ENCODE measurements around the gene MARVELD1. TPM values are rescaled to one million over a fixed set of nuclear protein-coding genes. Genes with fewer than 3 reads are reported as not detected.

Gene MARVELD1
- total RNA-seq, 1 experiment from 2014 or later: 53.1 TPM

GRCh38 chr10:97687785-97688781, 25.4 kb upstream of the MARVELD1 start:
- in situ Hi-C loops (cut with HindIII; ENCODE audit: low pct_unique_long_range_greater_than_20kb, low sequenced_read_pairs): loop anchor here (5.0 kb wide), 1 partner anchor 39 kb away; no protein-coding TSS in a partner anchor
- POLR2A ChIA-PET: interaction anchor here (0.6 kb wide), 1 partner anchor 1899 kb away, joined by 3 read pairs; no protein-coding TSS in a partner anchor
- Histone ChIP-seq H3K4me3 (ENCODE audit: low read depth in 2 of 2, low read length in 2 of 2) (peak overlapping the region; percentile 72 to 73), H3K27ac (ENCODE audit: low read length) (peak overlapping the region; percentile 95), H3K36me3 (ENCODE audit: control insufficient read depth, insufficient read depth, low read length) (no peaks in the 10 kb centered on the region), H3K9me3 (ENCODE audit: control insufficient read depth, insufficient read depth, low read depth, low read length) (no peaks in the 10 kb centered on the region), H3K27me3 (ENCODE audit: control insufficient read depth, insufficient read depth, low read length) (no peaks in the 10 kb centered on the region), H3K4me1 (ENCODE audit: control insufficient read depth, insufficient read depth, low read length) (peaks cover 35% of the 10 kb centered on the region)
- no peak for ATAC-seq
- intact Hi-C loops (cut with micrococcal nuclease; ENCODE audit: unreplicated experiment): no loop called here
- TF ChIP-seq, protein P1, sequence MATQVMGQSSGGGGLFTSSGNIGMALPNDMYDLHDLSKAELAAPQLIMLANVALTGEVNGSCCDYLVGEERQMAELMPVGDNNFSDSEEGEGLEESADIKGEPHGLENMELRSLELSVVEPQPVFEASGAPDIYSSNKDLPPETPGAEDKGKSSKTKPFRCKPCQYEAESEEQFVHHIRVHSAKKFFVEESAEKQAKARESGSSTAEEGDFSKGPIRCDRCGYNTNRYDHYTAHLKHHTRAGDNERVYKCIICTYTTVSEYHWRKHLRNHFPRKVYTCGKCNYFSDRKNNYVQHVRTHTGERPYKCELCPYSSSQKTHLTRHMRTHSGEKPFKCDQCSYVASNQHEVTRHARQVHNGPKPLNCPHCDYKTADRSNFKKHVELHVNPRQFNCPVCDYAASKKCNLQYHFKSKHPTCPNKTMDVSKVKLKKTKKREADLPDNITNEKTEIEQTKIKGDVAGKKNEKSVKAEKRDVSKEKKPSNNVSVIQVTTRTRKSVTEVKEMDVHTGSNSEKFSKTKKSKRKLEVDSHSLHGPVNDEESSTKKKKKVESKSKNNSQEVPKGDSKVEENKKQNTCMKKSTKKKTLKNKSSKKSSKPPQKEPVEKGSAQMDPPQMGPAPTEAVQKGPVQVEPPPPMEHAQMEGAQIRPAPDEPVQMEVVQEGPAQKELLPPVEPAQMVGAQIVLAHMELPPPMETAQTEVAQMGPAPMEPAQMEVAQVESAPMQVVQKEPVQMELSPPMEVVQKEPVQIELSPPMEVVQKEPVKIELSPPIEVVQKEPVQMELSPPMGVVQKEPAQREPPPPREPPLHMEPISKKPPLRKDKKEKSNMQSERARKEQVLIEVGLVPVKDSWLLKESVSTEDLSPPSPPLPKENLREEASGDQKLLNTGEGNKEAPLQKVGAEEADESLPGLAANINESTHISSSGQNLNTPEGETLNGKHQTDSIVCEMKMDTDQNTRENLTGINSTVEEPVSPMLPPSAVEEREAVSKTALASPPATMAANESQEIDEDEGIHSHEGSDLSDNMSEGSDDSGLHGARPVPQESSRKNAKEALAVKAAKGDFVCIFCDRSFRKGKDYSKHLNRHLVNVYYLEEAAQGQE (IDR thresholded peaks at IDR 0.05; ENCODE audit: insufficient read depth in 1 of 2, low read depth in 2 of 2, low read length in 1 of 2): no peak
- TF ChIP-seq SIN3A (IDR thresholded peaks at IDR 0.05; ENCODE audit: borderline replicate concordance, insufficient read depth, low read depth, low read length): no peak
- no peak for TF ChIP-seq TCF7L2 (IDR thresholded peaks at IDR 0.05; ENCODE audit: low read depth, low read length)
- BruUV-seq (replicated peaks): no TSS peak
- CTCF ChIA-PET: interaction anchor here (1.7 to 2.2 kb wide), 3 partner anchors 12 to 22 kb away, joined by 7 to 13 read pairs (median 12); no protein-coding TSS in a partner anchor
- no peak for DNase-seq (ENCODE audit: low read depth, low spot score)

DNA sequence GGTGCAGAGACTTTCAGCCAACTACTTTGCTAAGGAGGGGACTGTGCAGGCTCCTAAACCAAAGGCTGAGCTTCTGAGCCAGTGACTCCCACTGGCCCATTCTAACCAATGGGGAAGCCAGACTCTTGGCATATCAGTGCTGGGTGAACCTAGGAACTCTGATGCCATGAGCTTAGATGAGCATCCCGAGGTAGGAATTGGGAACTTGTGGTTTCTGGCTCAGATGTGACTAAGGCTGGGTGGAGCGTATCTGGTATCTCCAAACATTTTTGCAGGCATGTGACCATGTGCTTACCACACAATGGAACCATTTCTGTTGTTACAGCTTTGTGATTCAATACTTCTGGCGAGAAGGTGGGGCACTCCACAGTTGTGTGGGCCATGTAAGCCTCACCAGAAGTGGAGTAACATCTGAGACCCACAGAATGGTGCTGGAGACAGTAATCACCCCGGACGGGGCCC, 23.9 kb upstream of the MARVELD1 start:
- no peaks in the 10 kb centered on the region for H3K27me3 ChIP-seq (ENCODE audit: control insufficient read depth, insufficient read depth, low read length)
- ChIA-PET POLR2A (no interaction called here), CTCF (no interaction called here)
- intact Hi-C loops (cut with micrococcal nuclease; ENCODE audit: unreplicated experiment): no loop called here
- DNase-seq (ENCODE audit: low read depth, low spot score) (no peak), ATAC-seq (no peak)
- TF ChIP-seq, protein P1 (IDR thresholded peaks at IDR 0.05; ENCODE audit: insufficient read depth in 1 of 2, low read depth in 2 of 2, low read length in 1 of 2): no peak
- TF ChIP-seq TCF7L2 (IDR thresholded peaks at IDR 0.05; ENCODE audit: low read depth, low read length): no peak
- TF ChIP-seq SIN3A (IDR thresholded peaks at IDR 0.05; ENCODE audit: borderline replicate concordance, insufficient read depth, low read depth, low read length): no peak
- TF ChIP-seq, protein P2, sequence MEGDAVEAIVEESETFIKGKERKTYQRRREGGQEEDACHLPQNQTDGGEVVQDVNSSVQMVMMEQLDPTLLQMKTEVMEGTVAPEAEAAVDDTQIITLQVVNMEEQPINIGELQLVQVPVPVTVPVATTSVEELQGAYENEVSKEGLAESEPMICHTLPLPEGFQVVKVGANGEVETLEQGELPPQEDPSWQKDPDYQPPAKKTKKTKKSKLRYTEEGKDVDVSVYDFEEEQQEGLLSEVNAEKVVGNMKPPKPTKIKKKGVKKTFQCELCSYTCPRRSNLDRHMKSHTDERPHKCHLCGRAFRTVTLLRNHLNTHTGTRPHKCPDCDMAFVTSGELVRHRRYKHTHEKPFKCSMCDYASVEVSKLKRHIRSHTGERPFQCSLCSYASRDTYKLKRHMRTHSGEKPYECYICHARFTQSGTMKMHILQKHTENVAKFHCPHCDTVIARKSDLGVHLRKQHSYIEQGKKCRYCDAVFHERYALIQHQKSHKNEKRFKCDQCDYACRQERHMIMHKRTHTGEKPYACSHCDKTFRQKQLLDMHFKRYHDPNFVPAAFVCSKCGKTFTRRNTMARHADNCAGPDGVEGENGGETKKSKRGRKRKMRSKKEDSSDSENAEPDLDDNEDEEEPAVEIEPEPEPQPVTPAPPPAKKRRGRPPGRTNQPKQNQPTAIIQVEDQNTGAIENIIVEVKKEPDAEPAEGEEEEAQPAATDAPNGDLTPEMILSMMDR (IDR thresholded peaks at IDR 0.05): no peak
- TF ChIP-seq POLR2AphosphoS5 (IDR thresholded peaks at IDR 0.05; ENCODE audit: low read depth, low read length): no peak
- in situ Hi-C loops (cut with HindIII; ENCODE audit: low pct_unique_long_range_greater_than_20kb, low sequenced_read_pairs): loop anchor here (5.0 kb wide), 1 partner anchor 38 kb away; no protein-coding TSS in a partner anchor
- H3K27ac ChIP-seq (ENCODE audit: low read length): no peak overlapping the region
- H3K36me3 ChIP-seq (ENCODE audit: control insufficient read depth, insufficient read depth, low read length): no peaks in the 10 kb centered on the region
- peaks cover 26% of the 10 kb centered on the region for H3K4me1 ChIP-seq (ENCODE audit: control insufficient read depth, insufficient read depth, low read length)
- BruUV-seq (replicated peaks): no TSS peak
- H3K4me3 ChIP-seq (ENCODE audit: low read depth in 2 of 2, low read length in 2 of 2): no peak overlapping the region
- H3K9me3 ChIP-seq (ENCODE audit: control insufficient read depth, insufficient read depth, low read depth, low read length): no peaks in the 10 kb centered on the region

Data from Panc1 (cell line).